H9 (cell line): ENCODE measurements around the gene HTRA3. TPM values are rescaled to one million over a fixed set of nuclear protein-coding genes. Genes with fewer than 3 reads are reported as not detected.

Source experiments
- DNase-seq: peaks from one replicate; pipeline ENCODE4 v3.0.0-alpha.2; 2017
- H2AFZ ChIP-seq: one replicate; pipeline ENCODE4 v1.6.1; 2013; ENCODE audit warnings: mild to moderate bottlenecking, low read length, control low read depth, moderate library complexity
- H2AK5ac ChIP-seq: 2 replicates; pipeline ENCODE4 v1.6.1; 2013; ENCODE audit warnings: low read length, control low read depth, mixed read lengths; ENCODE audit not compliant: insufficient read length
- H2BK120ac ChIP-seq: one replicate; pipeline ENCODE4 v1.6.1; 2013; ENCODE audit warnings: low read depth, mild to moderate bottlenecking, low read length, control low read depth, inconsistent platforms; ENCODE audit not compliant: poor library complexity, severe bottlenecking
- H2BK12ac ChIP-seq: 2 replicates; pipeline ENCODE4 v1.6.1; 2013; ENCODE audit warnings: low read length, control low read depth, mixed read lengths, low read depth; ENCODE audit not compliant: insufficient read length
- H2BK15ac ChIP-seq: 2 replicates; pipeline ENCODE4 v1.6.1; 2013; ENCODE audit warnings: low read depth, low read length, control low read depth
- H2BK20ac ChIP-seq: one replicate; pipeline ENCODE4 v1.6.1; 2013; ENCODE audit warnings: low read depth, mild to moderate bottlenecking, low read length, control low read depth, inconsistent platforms; ENCODE audit not compliant: poor library complexity, severe bottlenecking
- H2BK5ac ChIP-seq: 2 replicates; pipeline ENCODE4 v1.6.1; 2013; ENCODE audit warnings: low read length, control low read depth, mixed read lengths; ENCODE audit not compliant: insufficient read length
- H3K14ac ChIP-seq: 2 replicates; pipeline ENCODE4 v1.6.1; 2013; ENCODE audit warnings: low read length, control low read depth; ENCODE audit not compliant: insufficient read depth
- H3K18ac ChIP-seq: 2 replicates; pipeline ENCODE4 v1.6.1; 2013; ENCODE audit warnings: low read depth, mild to moderate bottlenecking, mixed read lengths, low read length, control low read depth; ENCODE audit not compliant: insufficient read length
- H3K23ac ChIP-seq: 2 replicates; pipeline ENCODE4 v1.6.1; 2013; ENCODE audit warnings: low read length, control low read depth, mixed read lengths, low read depth; ENCODE audit not compliant: insufficient read length
- H3K23me2 ChIP-seq: 2 replicates; pipeline ENCODE4 v1.6.1; 2013; ENCODE audit warnings: low read depth, mild to moderate bottlenecking, mixed read lengths, low read length, control low read depth; ENCODE audit not compliant: insufficient read length, poor library complexity, severe bottlenecking
- H3K27ac ChIP-seq: 2 replicates; pipeline ENCODE4 v1.5.1; 2013; ENCODE audit warnings: low read length, control low read depth, mixed read lengths, low read depth; ENCODE audit not compliant: insufficient read length
- H3K27me3 ChIP-seq: 2 replicates; pipeline ENCODE4 v1.6.1; 2013; ENCODE audit warnings: low read length, control low read depth, inconsistent platforms; ENCODE audit not compliant: insufficient read depth
- H3K4ac ChIP-seq: 2 replicates; pipeline ENCODE4 v1.6.1; 2013; ENCODE audit warnings: low read depth, mild to moderate bottlenecking, control low read depth, inconsistent platforms, low read length, moderate library complexity
- H3K4me1 ChIP-seq: 2 replicates; pipeline ENCODE4 v1.6.1; 2013; ENCODE audit warnings: low read length, control low read depth, inconsistent platforms; ENCODE audit not compliant: insufficient read depth
- H3K4me2 ChIP-seq: 2 replicates; pipeline ENCODE4 v1.6.1; 2013; ENCODE audit warnings: low read length, control low read depth, mixed read lengths; ENCODE audit not compliant: insufficient read length, insufficient read depth
- H3K56ac ChIP-seq: 2 replicates; pipeline ENCODE4 v1.6.1; 2013; ENCODE audit warnings: low read depth, mild to moderate bottlenecking, mixed read lengths, low read length, control low read depth; ENCODE audit not compliant: insufficient read length
- H3K79me1 ChIP-seq: 2 replicates; pipeline ENCODE4 v1.6.1; 2013; ENCODE audit warnings: low read depth, mild to moderate bottlenecking, moderate library complexity, low read length, control low read depth, inconsistent platforms; ENCODE audit not compliant: insufficient read depth, poor library complexity, severe bottlenecking
- H3K79me2 ChIP-seq: 2 replicates; pipeline ENCODE4 v1.6.1; 2013; ENCODE audit warnings: low read length, control low read depth, inconsistent platforms; ENCODE audit not compliant: insufficient read depth
- H3K9ac ChIP-seq: 2 replicates; pipeline ENCODE4 v1.6.1; 2013; ENCODE audit warnings: low read length, control low read depth, mixed read lengths; ENCODE audit not compliant: insufficient read length; ENCODE audit errors: extremely low read depth
- H3K9me3 ChIP-seq: one replicate; pipeline ENCODE4 v1.6.1; 2013; ENCODE audit warnings: low read depth, low read length, inconsistent platforms; ENCODE audit not compliant: control insufficient read depth
- H3T11ph ChIP-seq: one replicate; pipeline ENCODE4 v1.6.1; 2013; ENCODE audit warnings: mild to moderate bottlenecking, low read length, control low read depth, inconsistent platforms
- H4K20me1 ChIP-seq: one replicate; pipeline ENCODE4 v1.6.1; 2013; ENCODE audit not compliant: control insufficient read depth, insufficient read length, insufficient read depth
- H4K5ac ChIP-seq: 2 replicates; pipeline ENCODE4 v1.6.1; 2013; ENCODE audit warnings: low read depth, mild to moderate bottlenecking, mixed read lengths, low read length, control low read depth; ENCODE audit not compliant: insufficient read length
- H4K8ac ChIP-seq: replicated peaks from 2 replicates; pipeline ENCODE4 v1.6.1; 2013; ENCODE audit warnings: low read length, control low read depth, mixed read lengths, low read depth; ENCODE audit not compliant: insufficient read length
- H4K91ac ChIP-seq: 2 replicates; pipeline ENCODE4 v1.6.1; 2013; ENCODE audit warnings: low read depth, mild to moderate bottlenecking, moderate library complexity, mixed read lengths, low read length, control low read depth; ENCODE audit not compliant: insufficient read length
- H3K27ac Mint-ChIP-seq, 3 experiments: 2 replicates in 2 of 3; 3 replicates in 1 of 3; pipeline ENCODE4 v1.8.0; 2020 to 2021; ENCODE audit warnings: mixed read lengths in 3 of 3, mild to moderate bottlenecking in 1 of 3, moderate library complexity in 1 of 3
- H3K27me3 Mint-ChIP-seq: 2 replicates; pipeline ENCODE4 v1.8.0; 2021; ENCODE audit warnings: low read depth, mild to moderate bottlenecking, moderate library complexity, mixed read lengths
- H3K36me3 Mint-ChIP-seq, 3 experiments: 2 replicates in 2 of 3; 3 replicates in 1 of 3; pipeline ENCODE4 v1.8.0; 2020 to 2021; ENCODE audit warnings: low read depth in 3 of 3, mixed read lengths in 3 of 3; ENCODE audit not compliant: insufficient read depth in 1 of 3
- H3K4me1 Mint-ChIP-seq, 2 experiments: 2 replicates each; pipeline ENCODE4 v1.8.0; 2020; ENCODE audit warnings: mixed read lengths in 2 of 2
- H3K4me3 Mint-ChIP-seq, 2 experiments: 2 replicates in 1 of 2; 3 replicates in 1 of 2; pipeline ENCODE4 v1.8.0; 2020 to 2021; ENCODE audit warnings: mild to moderate bottlenecking in 2 of 2, mixed read lengths in 2 of 2, moderate library complexity in 1 of 2
- H3K9me3 Mint-ChIP-seq, 2 experiments: 2 replicates in 1 of 2; 3 replicates in 1 of 2; pipeline ENCODE4 v1.8.0; 2020; ENCODE audit warnings: mild to moderate bottlenecking in 2 of 2, mixed read lengths in 2 of 2, moderate library complexity in 1 of 2
- CTCF ChIP-seq: fragments of 200-600 bp; sonication (generic); conservative IDR thresholded peaks from 3 replicates; pipeline ENCODE4 v1.8.0; 2021; ENCODE audit warnings: antibody characterized with exemption, mild to moderate bottlenecking
- WGBS: extraction: QIAGEN DNeasy Blood & Tissue Kit; methylation state at CpG from one replicate; pipeline ENCODE4 v1.1.7; 2013; ENCODE audit warnings: missing lambda C conversion rate, low lambda C conversion rate, mixed read lengths; ENCODE audit not compliant: insufficient read length; ENCODE audit errors: extremely low coverage; 5-methylcytosine and 5-hydroxymethylcytosine counted together
- total RNA-seq: library from RNA; stranded (reverse); gene quantifications from 2 replicates; pipeline ENCODE4 v1.2.1, GENCODE V29; 2021

HTRA3 gene
- total RNA-seq, 1 experiment from 2014 or later: 3.0 TPM

GRCh38 chr4:8323947-8324555 lies 54.5 kb downstream of the HTRA3 start:
- Mint-ChIP-seq H3K27ac (no peak overlapping the region; a peak in 1 of 7 replicates), H3K27me3 (peaks cover 11% of the 10 kb centered on the region), H3K4me3 (no peak overlapping the region), H3K4me1 (peaks cover 0 to 7% of the 10 kb centered on the region in 2 experiments; a peak in 2 of 4 replicates), H3K36me3 (no peaks in the 10 kb centered on the region), H3K9me3 (peaks cover 0 to 13% of the 10 kb centered on the region in 2 experiments; a peak in 2 of 5 replicates)
- Histone ChIP-seq H4K20me1 (no peaks in the 10 kb centered on the region), H3K18ac (no peak overlapping the region), H2BK5ac (no peak overlapping the region), H3K27me3 (no peaks in the 10 kb centered on the region), H3K27ac (no peak overlapping the region), H3K23ac (no peak overlapping the region), H2AFZ (no peak overlapping the region), H4K8ac (no peak overlapping the region), H2AK5ac (no peak overlapping the region), H3K4me2 (no peak overlapping the region), H3K23me2 (no peaks in the 10 kb centered on the region), H3K56ac (no peak overlapping the region), H2BK12ac (no peak overlapping the region), H3T11ph (no peak overlapping the region), H3K79me1 (no peaks in the 10 kb centered on the region), H2BK120ac (no peak overlapping the region), H4K91ac (no peak overlapping the region), H3K4ac (no peak overlapping the region), H3K14ac (no peak overlapping the region), H2BK15ac (no peak overlapping the region), H3K79me2 (no peaks in the 10 kb centered on the region), H2BK20ac (no peak overlapping the region), H3K4me1 (no peaks in the 10 kb centered on the region), H4K5ac (no peak overlapping the region), H3K9ac (no peak overlapping the region), H3K9me3 (no peaks in the 10 kb centered on the region)
- WGBS: no CpG with 5 or more reads among the region's 5 CpGs
- peak; percentile 10 for DNase-seq
- no peak for TF ChIP-seq CTCF
